H1 (cell line): ENCODE results near the gene PGPEP1. TPM values are rescaled to one million over a fixed set of nuclear protein-coding genes. Genes with fewer than 3 reads are reported as not detected.

ENCODE experiments used
- CTCF ChIA-PET: fragments of 300-600 bp; sonication (Branson Sonifier 250); formaldehyde crosslinking; loops from one replicate; lab custom pipeline; 2021; ENCODE audit not compliant: partially characterized antibody; lab: Charles Lee
- POLR2A ChIA-PET: fragments of 300-600 bp; sonication (Branson Sonifier 250); formaldehyde crosslinking; loops from one replicate; lab custom pipeline; 2021; ENCODE audit warnings: inconsistent platforms; ENCODE audit not compliant: partially characterized antibody; lab: Charles Lee
- DNase-seq, 2 experiments: peaks; one replicate each; pipeline versions ENCODE4 v3.0.0 to v3.0.0-alpha.2; 2010 to 2022; ENCODE audit warnings: low spot score in 2 of 2, low read depth in 1 of 2, mixed read lengths in 1 of 2
- FAIRE-seq: peaks from 2 replicates; lab custom pipeline; 2011; peaks lifted over from hg19 to GRCh38; lab: Jason Lieb, UNC
- H2AFZ ChIP-seq: 2 replicates; pipeline ENCODE4 v1.8.1; 2012; ENCODE audit warnings: low read length, inconsistent platforms
- H2AK5ac ChIP-seq: 2 replicates; pipeline ENCODE4 v1.6.1; 2013; ENCODE audit warnings: low read depth, low read length
- H2BK120ac ChIP-seq: replicated peaks from 2 replicates; pipeline ENCODE3; 2013; ENCODE audit warnings: low read depth, low read length, inconsistent platforms
- H2BK12ac ChIP-seq: 2 replicates; pipeline ENCODE4 v1.6.1; 2013; ENCODE audit warnings: low read depth, low read length
- H2BK15ac ChIP-seq: 2 replicates; pipeline ENCODE4 v1.6.1; 2013; ENCODE audit warnings: low read length
- H2BK20ac ChIP-seq: 2 replicates; pipeline ENCODE4 v1.6.1; 2013; ENCODE audit warnings: low read length
- H2BK5ac ChIP-seq: 2 replicates; pipeline ENCODE4 v1.6.1; 2013; ENCODE audit warnings: low read depth, low read length
- H3K14ac ChIP-seq: 2 replicates; pipeline ENCODE4 v1.6.1; 2013; ENCODE audit warnings: inconsistent platforms; ENCODE audit not compliant: insufficient read length
- H3K18ac ChIP-seq: 2 replicates; pipeline ENCODE4 v1.6.1; 2013; ENCODE audit warnings: low read length; ENCODE audit errors: extremely low read depth
- H3K23ac ChIP-seq: 2 replicates; pipeline ENCODE4 v1.6.1; 2013; ENCODE audit warnings: inconsistent platforms; ENCODE audit not compliant: insufficient read length
- H3K23me2 ChIP-seq: 2 replicates; pipeline ENCODE4 v1.6.1; 2013; ENCODE audit warnings: low read depth, low read length
- H3K27ac ChIP-seq: 2 replicates; pipeline ENCODE4 v1.6.1; 2011; ENCODE audit warnings: low read depth, low read length, inconsistent platforms
- H3K27me3 ChIP-seq, 4 experiments: replicated peaks in 1 of 4; 1 replicate in 1 of 4; 2 replicates in 3 of 4; pipeline versions ENCODE4 v1.6.1 to v1.8.1; 2011 to 2013; ENCODE audit warnings: low read length in 3 of 4, mild to moderate bottlenecking in 3 of 4, inconsistent platforms in 2 of 4, mixed read lengths in 2 of 4, moderate library complexity in 1 of 4; ENCODE audit not compliant: control insufficient read depth in 3 of 4, insufficient read depth in 3 of 4; ENCODE audit errors: extremely low read depth in 1 of 4
- H3K36me3 ChIP-seq, 4 experiments: 2 replicates each; pipeline versions ENCODE4 v1.6.1 to v1.8.1; 2011 to 2013; ENCODE audit warnings: mild to moderate bottlenecking in 4 of 4, low read length in 3 of 4, moderate library complexity in 2 of 4, control low read depth in 1 of 4, inconsistent platforms in 1 of 4; ENCODE audit not compliant: insufficient read depth in 4 of 4, control insufficient read depth in 2 of 4
- H3K4ac ChIP-seq: replicated peaks from 2 replicates; pipeline ENCODE3; 2013; ENCODE audit warnings: low read length, low read depth, mixed read lengths, inconsistent platforms; ENCODE audit not compliant: insufficient read length
- H3K4me1 ChIP-seq, 4 experiments: replicated peaks in 1 of 4; 1 replicate in 1 of 4; 2 replicates in 3 of 4; pipeline versions ENCODE4 v1.6.1 to v1.8.1; 2011 to 2013; ENCODE audit warnings: low read length in 3 of 4, inconsistent platforms in 2 of 4, mixed read lengths in 1 of 4; ENCODE audit not compliant: insufficient read depth in 4 of 4, control insufficient read depth in 3 of 4
- H3K4me2 ChIP-seq, 2 experiments: 2 replicates each; pipeline versions ENCODE4 v1.6.1 to v1.8.1; 2011 to 2013; ENCODE audit warnings: low read depth in 2 of 2, low read length in 2 of 2, control low read depth in 1 of 2, inconsistent platforms in 1 of 2, mild to moderate bottlenecking in 1 of 2; ENCODE audit not compliant: insufficient read depth in 1 of 2
- H3K4me3 ChIP-seq, 4 experiments: fragments of 200-600, 300-600 bp in 1 of 4; sonication (generic), shearing (Covaris generic), sonication (Bioruptor Twin) in 1 of 4; 2 replicates each; pipeline versions ENCODE4 v1.5.1 to v1.8.1; 2011 to 2016; ENCODE audit warnings: low read length in 4 of 4, low read depth in 3 of 4, control low read depth in 2 of 4, inconsistent platforms in 2 of 4, mild to moderate bottlenecking in 2 of 4, mixed read lengths in 1 of 4, moderate library complexity in 1 of 4; ENCODE audit not compliant: insufficient read depth in 2 of 4; ENCODE audit errors: extremely low read depth in 1 of 4
- H3K56ac ChIP-seq: replicated peaks from 2 replicates; pipeline ENCODE3; 2013; ENCODE audit warnings: low read depth, mild to moderate bottlenecking, mixed read lengths, low read length, inconsistent platforms; ENCODE audit not compliant: insufficient read length
- H3K79me1 ChIP-seq: 2 replicates; pipeline ENCODE4 v1.6.1; 2013; ENCODE audit warnings: low read depth, low read length, control low read depth
- H3K79me2 ChIP-seq, 2 experiments: 2 replicates each; pipeline versions ENCODE4 v1.6.1 to v1.8.1; 2012 to 2013; ENCODE audit warnings: low read length in 2 of 2, mild to moderate bottlenecking in 2 of 2, inconsistent platforms in 1 of 2; ENCODE audit not compliant: insufficient read depth in 2 of 2, control insufficient read depth in 1 of 2
- H3K9ac ChIP-seq, 4 experiments: replicated peaks in 1 of 4; 1 replicate in 1 of 4; 2 replicates in 3 of 4; pipeline versions ENCODE4 v1.6.1 to v1.8.1; 2011 to 2013; ENCODE audit warnings: low read depth in 3 of 4, low read length in 3 of 4, control low read depth in 2 of 4, mild to moderate bottlenecking in 2 of 4, moderate library complexity in 2 of 4, inconsistent platforms in 1 of 4; ENCODE audit errors: extremely low read depth in 1 of 4
- H3K9me3 ChIP-seq, 2 experiments: 2 replicates each; pipeline versions ENCODE4 v1.6.1 to v1.8.1; 2012 to 2013; ENCODE audit warnings: mild to moderate bottlenecking in 2 of 2, moderate library complexity in 2 of 2, control low read depth in 1 of 2, inconsistent platforms in 1 of 2, low read depth in 1 of 2, low read length in 1 of 2, mixed read lengths in 1 of 2; ENCODE audit not compliant: insufficient read depth in 2 of 2
- H4K20me1 ChIP-seq, 2 experiments: replicated peaks in 1 of 2; 2 replicates each; pipeline versions ENCODE3 to v1.8.1; 2011 to 2013; ENCODE audit warnings: inconsistent platforms in 2 of 2, low read length in 2 of 2, mild to moderate bottlenecking in 1 of 2; ENCODE audit not compliant: insufficient read depth in 2 of 2, control insufficient read depth in 1 of 2
- H4K5ac ChIP-seq: 2 replicates; pipeline ENCODE4 v1.6.1; 2013; ENCODE audit warnings: low read length, low read depth, mixed read lengths, inconsistent platforms; ENCODE audit not compliant: insufficient read length
- H4K8ac ChIP-seq: 2 replicates; pipeline ENCODE4 v1.8.0; 2013; ENCODE audit warnings: mild to moderate bottlenecking, moderate library complexity, low read length, inconsistent platforms; ENCODE audit not compliant: insufficient read depth; ENCODE audit errors: extremely low read depth
- H4K91ac ChIP-seq: replicated peaks from 2 replicates; pipeline ENCODE3; 2013; ENCODE audit warnings: low read length, mixed read lengths, inconsistent platforms; ENCODE audit not compliant: insufficient read length
- CEBPB ChIP-seq: IDR thresholded peaks from 2 replicates; pipeline ENCODE4 v1.6.1; 2012; ENCODE audit warnings: low read depth, low read length
- CHD1 ChIP-seq: IDR thresholded peaks from 2 replicates; pipeline ENCODE4 v1.6.1; 2012; ENCODE audit warnings: low read depth, low read length, improper control_type of control experiment
- CTBP2 ChIP-seq: IDR thresholded peaks from 2 replicates; pipeline ENCODE4 v1.7.0; 2011; ENCODE audit warnings: borderline replicate concordance, mild to moderate bottlenecking, moderate library complexity, mixed read lengths, low read length; ENCODE audit not compliant: insufficient read depth, insufficient read length
- E2F6 ChIP-seq: IDR thresholded peaks from 2 replicates; pipeline ENCODE4 v1.6.1; 2012; ENCODE audit warnings: inconsistent platforms
- GTF2F1 ChIP-seq: IDR thresholded peaks from 2 replicates; pipeline ENCODE4 v1.6.1; 2012; ENCODE audit warnings: low read depth, low read length, improper control_type of control experiment, borderline replicate concordance
- POLR2AphosphoS5 ChIP-seq: IDR thresholded peaks from 2 replicates; pipeline ENCODE4 v1.6.1; 2011; ENCODE audit warnings: low read depth, low read length
- RNF2 ChIP-seq: fragments of 200-900, 300-1000 bp; sonication (generic); IDR thresholded peaks from 2 replicates; pipeline ENCODE4 v1.7.1; 2016; ENCODE audit warnings: borderline replicate concordance, low read depth, mild to moderate bottlenecking, antibody characterized with exemption, low read length; ENCODE audit not compliant: poor library complexity, severe bottlenecking; ENCODE audit errors: missing control alignments
- RXRA ChIP-seq: IDR thresholded peaks from 2 replicates; pipeline ENCODE4 v1.6.1; 2011; ENCODE audit warnings: low read depth, mild to moderate bottlenecking, low read length, moderate library complexity; ENCODE audit not compliant: insufficient read depth
- SP2 ChIP-seq: IDR thresholded peaks from 2 replicates; pipeline ENCODE4 v1.6.1; 2012; ENCODE audit warnings: mild to moderate bottlenecking, low read length, inconsistent platforms
- SRF ChIP-seq: IDR thresholded peaks from 2 replicates; pipeline ENCODE4 v1.6.1; 2011; ENCODE audit warnings: mild to moderate bottlenecking, low read depth, low read length, moderate library complexity
- USF2 ChIP-seq: IDR thresholded peaks from 2 replicates; pipeline ENCODE4 v1.6.1; 2011; ENCODE audit warnings: low read length, improper control_type of control experiment
- WGBS, 2 experiments: shearing (Covaris generic) in 1 of 2; methylation state at CpG; one replicate each; pipeline versions ENCODE4 v1.1.6 to v1.1.7; 2013 to 2015; ENCODE audit warnings: low lambda C conversion rate in 2 of 2, mixed read lengths in 2 of 2, inconsistent platforms in 1 of 2, low coverage in 1 of 2, missing lambda C conversion rate in 1 of 2; ENCODE audit not compliant: insufficient replicate concordance in 2 of 2, insufficient coverage in 1 of 2, insufficient read length in 1 of 2; ENCODE audit errors: extremely low coverage in 1 of 2, missing lambda C conversion rate in 1 of 2; 5-methylcytosine and 5-hydroxymethylcytosine counted together
- polyA plus RNA-seq, 7 experiments: library from polyadenylated mRNA; depleted of rRNA in 3 of 7; stranded (reverse) in 5 of 7; unstranded in 2 of 7; fragments of >200 nt in 5 of 7; fragments of 200-250 nt in 2 of 7; gene quantifications; 1 replicate in 5 of 7; 2 replicates in 1 of 7; 4 replicates in 1 of 7; pipeline versions ENCODE4 v1.2.1 to v1.2.3, GENCODE V29; 2011 to 2013; ENCODE audit warnings: missing spikeins in 2 of 7, mixed read lengths in 2 of 7
- total RNA-seq: library from RNA; stranded (reverse); fragmentation: NEBNext Ultra II Directional; extraction: Animal tissue kit (Norgen Biotek cat#: 25700); gene quantifications from 2 replicates; pipeline ENCODE4 v1.2.1, GENCODE V29; 2021

The PGPEP1 gene
- total and polyA plus RNA-seq, 2 of the 8 experiments (the other 6 are each of a cell fraction or from before 2014, with no cell fraction given): 17.0 to 33.4 TPM

- Histone ChIP-seq H4K8ac (no peak overlapping the region; the same call in 1 of the 2 replicates), H3K4me2 (no peak overlapping the region), H2BK20ac (no peak overlapping the region), H3K9ac (no peak overlapping the region), H2BK15ac (no peak overlapping the region), H3K36me3 (peaks cover 15 to 69% (median 47%) of the 10 kb centered on the region in 4 experiments), H4K20me1 (peaks cover 0 to 10% of the 10 kb centered on the region in 2 experiments), H2BK12ac (no peak overlapping the region), H4K5ac (no peak overlapping the region), H3K79me2 (peaks cover 0 to 7% of the 10 kb centered on the region in 2 experiments; a peak in 1 of 4 replicates), H2BK120ac (no peak overlapping the region), H3K4me3 (no peak overlapping the region), H3K14ac (no peak overlapping the region), H3K4ac (no peak overlapping the region), H3K4me1 (peaks cover 0 to 11% (median 4%) of the 10 kb centered on the region in 4 experiments; a peak in 6 of 7 replicates), H3K79me1 (no peaks in the 10 kb centered on the region; the same call in 1 of the 2 replicates), H3K23ac (no peak overlapping the region), H3K23me2 (no peaks in the 10 kb centered on the region), H4K91ac (no peak overlapping the region), H3K18ac (no peak overlapping the region), H2AFZ (no peak overlapping the region), H3K27me3 (no peaks in the 10 kb centered on the region), H2BK5ac (no peak overlapping the region), H3K27ac (no peak overlapping the region), H2AK5ac (no peak overlapping the region), H3K9me3 (no peaks in the 10 kb centered on the region), H3K56ac (no peak overlapping the region)
- WGBS, 2 experiments: 95% methylated on average over 30 of the region's 33 CpGs; no CpG with 5 or more reads in 1 of the 2 experiments
- ChIA-PET POLR2A (interaction anchor here (0.6 to 13.8 kb wide), 5 partner anchors 12 to 53 kb away, joined by 4 to 200 read pairs (median 6); partner anchors contain the start of genes JUND and LSM4), CTCF (interaction anchor here (1.1 to 13.7 kb wide), 4 partner anchors 9 to 36 kb away, joined by 3 to 242 read pairs (median 5); partner anchors contain the start of genes IQCN and JUND)
- DNase-seq (no peak), FAIRE-seq (no peak)
- no peak for TF ChIP-seq SRF
- TF ChIP-seq CHD1: no peak
- no peak for TF ChIP-seq CEBPB
- no peak for TF ChIP-seq E2F6
- no peak for TF ChIP-seq POLR2AphosphoS5
- TF ChIP-seq RXRA: no peak
- no peak for TF ChIP-seq CTBP2
- TF ChIP-seq SP2: no peak
- TF ChIP-seq GTF2F1: no peak
- no peak for TF ChIP-seq USF2
- TF ChIP-seq RNF2: no peak
Observed at GRCh38 chr19:18309525-18310064, 30.8 kb upstream of the PGPEP1 start.
